AG04450 (cell line): ENCODE data around the gene HOXB6. TPM values are rescaled to one million over a fixed set of nuclear protein-coding genes. Genes with fewer than 3 reads are reported as not detected.

Experiments
- CTCF ChIA-PET: fragments of 300-600, 350-600 bp; formaldehyde crosslinking; extraction: SDS; loops from one replicate; lab custom pipeline; 2022; ENCODE audit warnings: antibody characterized with exemption, inconsistent platforms; lab: Charles Lee
- POLR2A ChIA-PET: fragments of 350-600 bp; formaldehyde crosslinking; extraction: SDS; loops from one replicate; lab custom pipeline; 2021; ENCODE audit warnings: antibody characterized with exemption, inconsistent platforms; lab: Yijun Ruan, JAX
- DNase-seq: peaks from one replicate; pipeline ENCODE4 v3.0.0-alpha.2; 2011; ENCODE audit warnings: low read depth, low spot score
- H3K27ac ChIP-seq: one replicate; pipeline ENCODE4 v1.5.1; 2012; ENCODE audit warnings: low read depth, low read length, control low read depth
- H3K27me3 ChIP-seq: one replicate; pipeline ENCODE4 v1.6.0; 2012; ENCODE audit warnings: low read length; ENCODE audit not compliant: control insufficient read depth, insufficient read depth
- H3K4me3 ChIP-seq: 2 replicates; pipeline ENCODE4 v1.5.1; 2011; ENCODE audit warnings: mild to moderate bottlenecking, low read depth, low read length, control low read depth
- H3K9me3 ChIP-seq: 2 replicates; pipeline ENCODE4 v1.5.1; 2012; ENCODE audit warnings: low read length; ENCODE audit not compliant: control insufficient read depth, insufficient read depth
- polyA plus RNA-seq: library from polyadenylated mRNA; depleted of rRNA; stranded (reverse); fragments of >200 nt; gene quantifications from 2 replicates; pipeline ENCODE4 v1.2.3, GENCODE V29; 2011
- TF ChIP-seq, protein P1 (sequence below): IDR thresholded peaks from 2 replicates; pipeline ENCODE4 v1.5.1; 2011; ENCODE audit warnings: low read depth, low read length, control low read depth, inconsistent platforms

HOXB6 gene
- polyA plus RNA-seq, 1 experiment: 15.4 TPM

DNA sequence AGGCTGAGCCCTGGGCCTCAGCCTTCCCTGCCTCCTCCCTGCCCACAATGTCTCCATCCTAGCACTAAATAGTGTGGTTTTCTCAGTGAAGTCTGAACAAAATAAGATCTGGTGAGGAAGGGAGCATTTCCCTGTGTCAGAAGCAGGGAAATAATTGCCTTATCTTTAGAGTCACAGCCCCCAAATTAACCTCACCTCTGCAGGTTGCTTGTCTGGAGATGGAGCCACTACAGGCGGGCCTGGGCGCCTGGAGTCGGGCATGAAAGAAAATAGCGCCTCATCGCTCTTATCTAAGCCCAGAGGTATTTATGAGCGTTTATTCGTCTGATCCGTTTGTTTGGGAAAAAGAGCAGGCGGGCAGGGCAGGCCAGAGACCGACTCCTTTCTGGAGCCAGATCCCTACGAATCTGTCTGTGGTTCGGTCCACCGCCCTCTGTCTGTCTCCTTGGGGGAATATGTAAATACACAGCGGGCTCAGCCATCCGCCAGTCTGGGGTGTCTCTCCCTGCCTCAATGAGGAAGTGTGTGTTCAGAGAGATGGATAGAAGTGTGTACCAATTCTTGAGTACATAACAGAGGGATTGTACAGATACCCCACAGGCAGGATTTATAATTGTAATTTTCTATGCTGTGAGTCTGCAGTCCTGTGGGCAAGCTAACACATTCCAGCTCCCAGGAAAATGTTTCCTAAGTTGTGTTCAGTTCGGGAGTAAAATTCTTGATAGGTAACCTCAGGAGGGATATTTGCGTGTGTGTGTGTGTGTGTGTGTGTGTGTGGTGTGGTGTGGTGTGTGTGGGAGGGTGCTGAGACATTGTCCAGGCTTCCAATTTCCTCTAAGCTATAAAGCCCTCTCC, 4.3 kb downstream of the HOXB6 start:
- no peak for DNase-seq
- no peak overlapping the region for H3K4me3 ChIP-seq
- H3K27ac ChIP-seq: no peak overlapping the region
- no peaks in the 10 kb centered on the region; the same call in 1 of the 2 replicates for H3K9me3 ChIP-seq
- POLR2A ChIA-PET: interaction anchor here (0.7 kb wide), 2 partner anchors 9 to 10 kb away, joined by 3 to 4 read pairs; partner anchors contain the start of gene HOXB7
- TF ChIP-seq, protein P1, sequence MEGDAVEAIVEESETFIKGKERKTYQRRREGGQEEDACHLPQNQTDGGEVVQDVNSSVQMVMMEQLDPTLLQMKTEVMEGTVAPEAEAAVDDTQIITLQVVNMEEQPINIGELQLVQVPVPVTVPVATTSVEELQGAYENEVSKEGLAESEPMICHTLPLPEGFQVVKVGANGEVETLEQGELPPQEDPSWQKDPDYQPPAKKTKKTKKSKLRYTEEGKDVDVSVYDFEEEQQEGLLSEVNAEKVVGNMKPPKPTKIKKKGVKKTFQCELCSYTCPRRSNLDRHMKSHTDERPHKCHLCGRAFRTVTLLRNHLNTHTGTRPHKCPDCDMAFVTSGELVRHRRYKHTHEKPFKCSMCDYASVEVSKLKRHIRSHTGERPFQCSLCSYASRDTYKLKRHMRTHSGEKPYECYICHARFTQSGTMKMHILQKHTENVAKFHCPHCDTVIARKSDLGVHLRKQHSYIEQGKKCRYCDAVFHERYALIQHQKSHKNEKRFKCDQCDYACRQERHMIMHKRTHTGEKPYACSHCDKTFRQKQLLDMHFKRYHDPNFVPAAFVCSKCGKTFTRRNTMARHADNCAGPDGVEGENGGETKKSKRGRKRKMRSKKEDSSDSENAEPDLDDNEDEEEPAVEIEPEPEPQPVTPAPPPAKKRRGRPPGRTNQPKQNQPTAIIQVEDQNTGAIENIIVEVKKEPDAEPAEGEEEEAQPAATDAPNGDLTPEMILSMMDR: no peak
- CTCF ChIA-PET: interaction anchor here (1.2 to 1.4 kb wide), 2 partner anchors 264 to 293 kb away, joined by 3 to 6 read pairs; no protein-coding TSS in a partner anchor
- peaks cover 5% of the 10 kb centered on the region for H3K27me3 ChIP-seq

DNA sequence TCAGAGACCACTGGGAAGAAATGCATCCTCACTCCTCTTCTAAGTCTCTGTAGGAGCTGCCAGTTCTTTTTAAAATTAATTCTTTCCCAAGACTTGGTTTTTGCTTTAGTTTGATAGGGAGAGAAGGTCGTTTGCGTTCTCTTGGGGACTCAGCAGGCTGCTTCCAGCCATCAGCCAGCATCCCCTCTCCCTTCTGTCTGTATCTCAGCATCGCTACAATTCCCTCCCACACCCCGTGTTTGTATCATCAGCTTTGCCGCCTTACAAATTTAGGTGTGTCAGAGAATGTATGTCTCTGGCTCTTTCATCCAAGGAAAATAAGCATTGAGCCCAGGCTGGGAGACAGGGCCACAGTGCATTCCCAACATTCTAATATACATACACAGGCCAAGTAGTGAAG, 5.4 kb downstream of the HOXB6 start:
- Histone ChIP-seq H3K27ac (no peak overlapping the region), H3K27me3 (peaks cover 5% of the 10 kb centered on the region), H3K4me3 (no peak overlapping the region), H3K9me3 (no peaks in the 10 kb centered on the region; the same call in 1 of the 2 replicates)
- no peak for DNase-seq
- POLR2A ChIA-PET: no interaction called here
- CTCF ChIA-PET: no interaction called here
- TF ChIP-seq, protein P1: no peak

DNA sequence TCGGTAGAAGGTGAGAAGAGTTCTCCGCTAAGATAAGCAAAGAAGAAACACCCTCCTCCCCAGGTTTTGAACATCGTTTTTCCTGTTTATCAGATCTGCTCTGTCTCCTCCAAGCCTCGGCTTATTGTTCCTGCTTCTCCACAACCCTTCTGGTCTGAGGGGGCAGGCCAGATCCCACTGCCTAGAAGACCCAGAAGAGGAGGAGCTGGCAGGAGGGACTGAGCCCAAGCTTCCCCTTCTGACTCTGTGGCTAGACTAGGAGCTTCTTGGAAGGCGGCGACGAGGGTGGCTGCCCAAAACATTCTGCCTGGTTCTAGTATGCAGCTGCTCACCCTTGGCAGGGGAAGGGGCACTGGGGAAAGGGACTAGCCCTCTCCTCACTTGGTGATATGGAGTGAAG, 6.0 kb downstream of the HOXB6 start:
- no peak for DNase-seq
- TF ChIP-seq, protein P1: no peak
- peak overlapping the region; percentile 83 for H3K27ac ChIP-seq
- H3K9me3 ChIP-seq: no peaks in the 10 kb centered on the region; the same call in 1 of the 2 replicates
- CTCF ChIA-PET: interaction anchor here (0.8 kb wide), 1 partner anchor 247 kb away, joined by 3 read pairs; no protein-coding TSS in a partner anchor
- H3K4me3 ChIP-seq: peak overlapping the region; percentile 76
- peaks cover 2% of the 10 kb centered on the region for H3K27me3 ChIP-seq
- POLR2A ChIA-PET: interaction anchor here (0.7 to 3.0 kb wide), 4 partner anchors 11 to 50 kb away, joined by 3 to 13 read pairs (median 4); no protein-coding TSS in a partner anchor

DNA sequence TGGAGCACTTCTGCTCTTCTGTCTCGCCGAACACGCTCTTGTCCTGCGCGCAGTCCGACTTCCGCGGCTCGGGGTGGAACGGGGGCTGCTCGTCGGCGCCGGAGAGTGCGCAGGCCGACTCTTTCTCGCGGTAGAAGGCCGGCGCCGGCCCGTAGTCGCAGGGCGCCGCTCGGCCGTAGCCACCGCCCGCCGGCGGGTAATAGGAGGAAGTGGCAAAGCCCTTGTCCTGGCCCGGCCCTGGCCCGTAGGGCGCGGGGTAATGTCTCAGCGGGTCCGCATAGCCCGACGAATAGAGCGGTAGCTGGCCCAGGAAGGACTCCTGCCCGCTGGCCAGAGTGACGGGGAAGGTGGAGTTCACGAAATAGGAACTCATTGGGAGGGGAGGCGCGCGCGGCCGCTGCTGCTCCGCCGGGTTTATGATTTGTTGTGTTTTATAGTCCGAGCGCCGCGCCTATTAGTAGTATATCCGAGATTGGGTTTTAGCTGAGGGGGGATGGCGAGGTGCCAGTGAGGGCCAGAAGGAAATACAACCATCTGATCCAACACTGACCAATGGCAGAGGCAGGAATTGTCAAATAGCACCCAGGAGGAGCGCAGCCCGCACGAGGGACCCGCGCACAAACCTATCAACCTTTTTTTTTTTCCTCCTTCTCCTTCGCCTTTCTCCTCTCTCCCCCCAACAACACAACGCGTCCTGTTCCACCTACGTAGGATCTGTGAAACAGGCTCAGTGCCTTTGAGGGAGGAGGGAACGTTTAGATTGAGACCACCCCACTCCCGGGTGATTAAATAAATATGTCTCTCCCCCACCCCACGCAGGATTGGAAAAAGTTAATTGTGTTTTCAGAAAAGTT, 6.8 kb downstream of the HOXB6 start:
- TF ChIP-seq, protein P1: no peak
- H3K27ac ChIP-seq: peak overlapping the region; percentile 83
- H3K9me3 ChIP-seq: no peaks in the 10 kb centered on the region; the same call in 1 of the 2 replicates
- H3K4me3 ChIP-seq: peak overlapping the region; percentile 76
- ChIA-PET CTCF (interaction anchor here (0.6 to 0.8 kb wide), 2 partner anchors 76 to 247 kb away, joined by 3 read pairs; no protein-coding TSS in a partner anchor), POLR2A (interaction anchor here (0.7 to 3.0 kb wide), 6 partner anchors 10 to 549 kb away, joined by 3 to 13 read pairs (median 4); partner anchors contain the start of gene NFE2L1)
- no peak for DNase-seq
- peaks cover 2% of the 10 kb centered on the region for H3K27me3 ChIP-seq
